Activated CD8-positive, alpha-beta T cell treated with anti-CD3 and anti-CD28 coated beads for 36 hours (primary cell): ENCODE data around the gene HYKK. TPM values are rescaled to one million over a fixed set of nuclear protein-coding genes. Genes with fewer than 3 reads are reported as not detected.
"Not testable (repeated sequence)": the region's sequence is repeated elsewhere in the genome, so short reads cannot be mapped to it uniquely, and the experiment has no call there.

Source experiments
- ATAC-seq: fragments of 200-7000 bp; cut with Tn5 transposase; one replicate; pipeline ENCODE4 v1.10.0; 2021; ENCODE audit warnings: mild to moderate bottlenecking, moderate library complexity
- CTCF ChIA-PET: fragments of 350-600 bp; sonication (Branson Sonifier 250); formaldehyde crosslinking; loops from one replicate; lab custom pipeline; 2021; ENCODE audit warnings: antibody characterized with exemption; lab: Charles Lee
- POLR2A ChIA-PET: fragments of 350-600 bp; sonication (Branson Sonifier 250); formaldehyde crosslinking; loops from one replicate; lab custom pipeline; 2021; ENCODE audit warnings: antibody characterized with exemption; lab: Charles Lee
- DNase-seq: peaks from one replicate; pipeline ENCODE4 v3.0.0-alpha.2; 2020
- H3K27ac Mint-ChIP-seq: one replicate; pipeline ENCODE4 v1.8.0; 2021; ENCODE audit warnings: mild to moderate bottlenecking, mixed read lengths
- H3K27me3 Mint-ChIP-seq: one replicate; pipeline ENCODE4 v1.8.0; 2021; ENCODE audit warnings: mixed read lengths
- H3K36me3 Mint-ChIP-seq: one replicate; pipeline ENCODE4 v1.8.0; 2021; ENCODE audit warnings: low read depth, mixed read lengths
- H3K4me1 Mint-ChIP-seq: one replicate; pipeline ENCODE4 v1.8.0; 2021; ENCODE audit warnings: low read depth, mixed read lengths
- H3K4me3 Mint-ChIP-seq: one replicate; pipeline ENCODE4 v1.8.0; 2021; ENCODE audit warnings: mild to moderate bottlenecking, moderate library complexity, mixed read lengths
- H3K9me3 Mint-ChIP-seq: one replicate; pipeline ENCODE4 v1.8.0; 2021; ENCODE audit warnings: mixed read lengths
- intact Hi-C: fragments of 100-400 bp; cut with micrococcal nuclease; formaldehyde crosslinking; loops from one replicate; pipeline ENCODE4 v1.10.0; 2022
- total RNA-seq, 2 experiments: library from RNA; stranded (reverse); gene quantifications; one replicate each; pipeline ENCODE4 v1.2.3, GENCODE V29; 2021
- TF ChIP-seq, protein P1 (sequence below): fragments of 200-600 bp; IDR thresholded peaks from one replicate; pipeline ENCODE4 v1.8.0; 2022; ENCODE audit warnings: antibody characterized with exemption, mild to moderate bottlenecking

The HYKK gene
- total RNA-seq, 2 experiments from 2014 or later, result 1.6 to 2.2 TPM

DNA sequence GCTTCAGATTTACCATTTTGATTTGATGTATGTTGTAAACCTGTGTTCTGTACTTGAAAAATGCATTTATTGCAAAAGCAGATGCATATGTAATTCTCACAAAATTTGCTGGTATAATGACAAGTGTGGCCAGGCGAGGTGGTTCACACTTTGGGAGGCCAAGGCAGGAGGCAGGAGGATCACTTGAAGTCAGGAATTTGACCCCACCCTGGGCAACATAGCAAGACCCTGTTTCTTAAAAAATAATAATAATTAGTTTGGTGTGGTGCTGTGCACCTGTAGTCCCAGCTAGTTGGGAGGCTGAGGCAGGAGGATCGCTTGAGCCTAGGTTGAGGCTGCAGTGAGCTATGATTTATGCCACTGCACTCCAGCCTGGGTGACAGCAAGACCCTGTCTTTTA lies 4.7 kb upstream of the HYKK start:
- no peaks in the 10 kb centered on the region for H3K27me3 Mint-ChIP-seq
- intact Hi-C loops, result no loop called here

DNA sequence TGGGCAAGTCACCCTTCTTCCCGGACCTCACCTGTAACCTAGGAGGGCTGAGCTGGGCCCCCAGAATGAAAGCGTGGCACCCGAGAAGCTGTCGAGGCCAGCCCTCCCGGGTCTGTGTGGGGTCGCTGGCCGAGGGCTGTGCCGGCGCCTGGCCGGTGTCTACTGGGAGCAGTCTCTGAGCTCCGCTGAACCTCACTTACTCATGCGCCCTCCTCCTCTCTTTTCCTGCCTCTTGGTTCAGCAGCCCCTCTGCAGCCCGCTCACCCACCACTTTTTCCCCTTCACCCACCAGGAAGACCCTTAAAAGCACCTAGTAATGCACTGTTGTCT lies 419 bp downstream of the HYKK start:
- TF ChIP-seq, protein P1, sequence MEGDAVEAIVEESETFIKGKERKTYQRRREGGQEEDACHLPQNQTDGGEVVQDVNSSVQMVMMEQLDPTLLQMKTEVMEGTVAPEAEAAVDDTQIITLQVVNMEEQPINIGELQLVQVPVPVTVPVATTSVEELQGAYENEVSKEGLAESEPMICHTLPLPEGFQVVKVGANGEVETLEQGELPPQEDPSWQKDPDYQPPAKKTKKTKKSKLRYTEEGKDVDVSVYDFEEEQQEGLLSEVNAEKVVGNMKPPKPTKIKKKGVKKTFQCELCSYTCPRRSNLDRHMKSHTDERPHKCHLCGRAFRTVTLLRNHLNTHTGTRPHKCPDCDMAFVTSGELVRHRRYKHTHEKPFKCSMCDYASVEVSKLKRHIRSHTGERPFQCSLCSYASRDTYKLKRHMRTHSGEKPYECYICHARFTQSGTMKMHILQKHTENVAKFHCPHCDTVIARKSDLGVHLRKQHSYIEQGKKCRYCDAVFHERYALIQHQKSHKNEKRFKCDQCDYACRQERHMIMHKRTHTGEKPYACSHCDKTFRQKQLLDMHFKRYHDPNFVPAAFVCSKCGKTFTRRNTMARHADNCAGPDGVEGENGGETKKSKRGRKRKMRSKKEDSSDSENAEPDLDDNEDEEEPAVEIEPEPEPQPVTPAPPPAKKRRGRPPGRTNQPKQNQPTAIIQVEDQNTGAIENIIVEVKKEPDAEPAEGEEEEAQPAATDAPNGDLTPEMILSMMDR, result no peak
- ChIA-PET POLR2A (interaction anchor here (1.1 to 2.8 kb wide), 2 partner anchors 29 to 33 kb away, joined by 3 to 12 read pairs; partner anchors contain the start of gene PSMA4), CTCF (no interaction called here)
- H3K36me3 Mint-ChIP-seq, result no peaks in the 10 kb centered on the region
- DNase-seq (no peak), ATAC-seq (peak; percentile 40)
- no peak overlapping the region for H3K27ac Mint-ChIP-seq
- peak overlapping the region; percentile 79 for H3K4me3 Mint-ChIP-seq
- H3K27me3 Mint-ChIP-seq, result no peaks in the 10 kb centered on the region
- H3K9me3 Mint-ChIP-seq, result no peaks in the 10 kb centered on the region
- intact Hi-C loops, result no loop called here
- peaks cover 18% of the 10 kb centered on the region for H3K4me1 Mint-ChIP-seq

More for the DNA sequence above, 4.7 kb upstream of the HYKK start:
- Mint-ChIP-seq H3K27ac (no peak overlapping the region), H3K4me3 (no peak overlapping the region), H3K9me3 (peaks cover 3% of the 10 kb centered on the region), H3K4me1 (peaks cover 6% of the 10 kb centered on the region), H3K36me3 (peaks cover 30% of the 10 kb centered on the region)
- CTCF ChIA-PET, result interaction anchor here (1.5 kb wide), 1 partner anchor 19 kb away, joined by 3 read pairs; no protein-coding TSS in a partner anchor
- no peak for DNase-seq
- ATAC-seq, result no peak
- POLR2A ChIA-PET, result no interaction called here
- TF ChIP-seq, protein P1, result no peak

DNA sequence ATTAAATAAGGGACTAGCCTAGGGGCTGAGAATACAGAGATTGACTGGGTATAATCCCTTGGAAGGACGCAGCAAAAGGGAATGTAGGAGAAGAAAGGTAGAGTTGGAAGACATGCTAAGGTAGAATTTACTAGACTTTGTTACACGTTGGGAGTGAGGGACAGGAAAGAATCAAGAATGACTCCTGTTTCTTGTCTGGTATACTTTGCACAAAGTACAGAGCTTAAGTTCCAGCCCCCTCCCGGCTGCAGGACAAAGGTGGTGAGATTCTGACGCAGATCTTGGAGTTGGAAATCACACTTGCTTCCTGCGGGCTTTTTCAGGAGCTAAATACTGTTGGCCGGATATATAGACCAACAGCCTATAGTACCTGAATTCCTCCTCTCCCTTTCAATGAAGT lies 895 bp downstream of the HYKK start:
- Mint-ChIP-seq H3K4me3 (peak overlapping the region; percentile 79), H3K36me3 (no peaks in the 10 kb centered on the region), H3K27me3 (no peaks in the 10 kb centered on the region), H3K27ac (no peak overlapping the region), H3K9me3 (no peaks in the 10 kb centered on the region), H3K4me1 (peaks cover 18% of the 10 kb centered on the region)
- DNase-seq (no peak), ATAC-seq (no peak)
- intact Hi-C loops, result no loop called here
- CTCF ChIA-PET, result interaction anchor here (1.5 kb wide), 1 partner anchor 10 kb away, joined by 4 read pairs; no protein-coding TSS in a partner anchor
- TF ChIP-seq, protein P1, result no peak
- POLR2A ChIA-PET, result interaction anchor here (1.1 to 2.8 kb wide), 3 partner anchors 12 to 32 kb away, joined by 3 to 12 read pairs (median 3); partner anchors contain the start of gene PSMA4

DNA sequence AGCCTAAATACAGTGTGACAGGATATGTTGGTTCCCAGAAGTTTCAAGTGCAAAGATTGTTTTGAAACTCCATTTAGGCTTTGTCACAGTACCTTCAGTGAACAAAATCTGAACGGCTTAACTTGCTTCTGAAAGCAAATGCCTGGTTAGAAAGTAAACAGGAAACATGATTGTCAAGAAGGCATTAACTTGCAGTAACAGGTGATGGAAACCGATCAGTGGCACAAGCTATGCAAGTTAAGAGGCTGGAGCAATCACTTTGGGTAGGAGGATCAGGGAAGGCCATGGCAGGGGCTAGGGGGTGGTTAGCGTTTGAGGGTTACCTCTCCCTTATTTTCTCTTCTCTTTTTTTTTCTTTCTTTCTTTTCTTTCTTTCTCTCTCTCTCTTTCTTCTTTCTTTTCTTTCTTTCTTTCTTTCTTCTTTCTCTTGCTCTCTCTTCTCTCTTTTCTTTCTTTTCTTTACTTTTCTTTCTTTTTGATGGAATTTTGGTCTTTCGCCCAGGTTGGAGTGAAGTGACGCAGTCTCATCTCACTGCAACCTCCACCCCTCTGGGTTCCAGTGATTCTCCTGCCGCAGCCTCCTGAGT lies 2.4 kb downstream of the HYKK start:
- Mint-ChIP-seq H3K27me3 (no peaks in the 10 kb centered on the region), H3K4me1 (peaks cover 18% of the 10 kb centered on the region), H3K27ac (peak overlapping the region; percentile 30), H3K4me3 (no peak overlapping the region), H3K36me3 (no peaks in the 10 kb centered on the region), H3K9me3 (no peaks in the 10 kb centered on the region)
- POLR2A ChIA-PET, result interaction anchor here (1.3 kb wide), 1 partner anchor 13 kb away, joined by 3 read pairs; no protein-coding TSS in a partner anchor
- ATAC-seq, result no peak
- intact Hi-C loops, result no loop called here
- TF ChIP-seq, protein P1, result peak; percentile 13
- no peak for DNase-seq
- CTCF ChIA-PET, result interaction anchor here (1.5 kb wide), 1 partner anchor 8 kb away, joined by 4 read pairs; no protein-coding TSS in a partner anchor

DNA sequence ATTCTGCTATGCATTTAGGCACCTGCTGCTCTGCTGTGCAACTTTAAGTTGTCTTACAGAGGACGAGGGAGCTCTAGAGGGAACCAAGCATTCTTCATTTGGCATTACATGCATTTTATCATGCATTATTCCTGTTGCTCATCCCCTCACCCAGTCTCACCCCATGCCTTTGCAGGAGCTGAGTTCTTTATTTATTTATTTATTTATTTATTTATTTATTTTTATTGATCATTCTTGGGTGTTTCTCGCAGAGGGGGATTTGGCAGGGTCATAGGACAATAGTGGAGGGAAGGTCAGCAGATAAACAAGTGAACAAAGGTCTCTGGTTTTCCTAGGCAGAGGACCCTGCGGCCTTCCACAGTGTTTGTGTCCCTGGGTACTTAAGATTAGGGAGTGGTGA lies 12.7 kb downstream of the HYKK start:
- POLR2A ChIA-PET, result interaction anchor here (0.6 kb wide), 1 partner anchor 137 kb away, joined by 3 read pairs; no protein-coding TSS in a partner anchor
- DNase-seq, intact Hi-C loops, H3K4me1 Mint-ChIP-seq, H3K36me3 Mint-ChIP-seq, CTCF ChIA-PET, H3K4me3 Mint-ChIP-seq, H3K27me3 Mint-ChIP-seq, ATAC-seq, H3K9me3 Mint-ChIP-seq, H3K27ac Mint-ChIP-seq: not testable (repeated sequence)
